GM15510 (cell line): ENCODE results near the gene OSER1.

Source experiments
- POLR2A ChIP-seq: IDR thresholded peaks from 3 replicates; pipeline ENCODE4 v1.6.1; 2011; ENCODE audit warnings: borderline replicate concordance; ENCODE audit not compliant: insufficient read length; ENCODE audit errors: extremely low read depth

The OSER1 gene

DNA sequence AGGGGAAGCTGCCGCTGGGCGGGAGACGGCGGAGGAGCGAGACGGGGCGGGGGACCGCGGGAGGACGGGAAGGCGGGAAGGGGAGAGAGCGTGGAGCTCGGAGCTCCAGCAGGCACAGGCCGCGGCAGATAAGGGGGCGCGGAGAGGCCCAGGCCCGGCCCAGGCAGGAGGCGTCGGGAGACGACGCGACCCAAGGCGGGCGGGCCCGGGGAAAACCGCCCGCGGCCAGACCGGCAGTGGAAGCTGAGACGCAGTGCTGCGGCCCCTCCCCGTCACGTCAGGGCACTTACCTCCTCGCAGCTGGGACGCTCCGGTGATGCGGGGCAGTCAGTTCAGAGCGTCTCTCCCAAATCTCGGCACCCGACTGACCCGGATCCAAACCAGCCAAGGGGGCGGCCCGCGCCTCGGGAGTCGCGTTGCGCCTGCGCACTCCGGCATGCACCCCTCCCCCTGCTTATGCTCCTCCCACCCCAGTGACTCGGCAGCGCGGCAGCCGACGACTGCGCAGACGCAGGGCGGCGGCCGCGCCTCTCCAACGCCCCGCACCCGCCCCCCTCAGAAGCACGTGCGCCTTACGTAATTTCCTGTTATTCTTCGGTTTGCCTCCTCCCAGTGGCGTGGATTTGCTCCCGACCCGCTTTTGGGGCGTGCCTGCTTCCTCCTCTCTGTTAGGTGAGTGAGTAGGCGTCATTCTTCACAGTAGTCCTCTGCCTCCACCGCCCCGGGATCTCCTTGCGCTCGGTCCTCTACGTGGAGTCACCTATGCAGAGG, at the start of gene OSER1:
Gene OSER1, minus strand, starts transcription at position 366 of the 771 bp plus-strand sequence. CDS start 3,814 bp downstream, outside the sequence.
- peak; percentile 65 for TF ChIP-seq POLR2A

- no peak for TF ChIP-seq POLR2A
These were observed 47.8 kb upstream of the OSER1 start for GRCh38 chr20:44258226-44258890.

DNA sequence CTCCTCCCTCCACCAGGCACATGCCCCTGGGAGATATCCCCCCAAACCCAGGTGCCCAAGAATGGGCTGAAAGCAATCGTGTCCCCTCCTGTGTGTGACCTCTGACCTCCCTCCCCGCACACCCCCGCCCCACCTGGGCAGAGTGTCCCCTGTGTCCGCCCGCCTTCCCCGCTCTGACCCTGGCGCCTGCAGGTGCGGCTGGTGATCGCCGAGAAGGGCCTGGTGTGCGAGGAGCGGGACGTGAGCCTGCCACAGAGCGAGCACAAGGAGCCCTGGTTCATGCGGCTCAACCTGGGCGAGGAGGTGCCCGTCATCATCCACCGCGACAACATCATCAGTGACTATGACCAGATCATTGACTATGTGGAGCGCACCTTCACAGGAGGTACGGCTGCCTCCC, 46.4 kb upstream of the OSER1 start:
- TF ChIP-seq POLR2A: no peak

- TF ChIP-seq POLR2A: no peak
These were observed 45.4 kb upstream of the OSER1 start for GRCh38 chr20:44255942-44256341.

- no peak for TF ChIP-seq POLR2A
These were observed 43.5 kb upstream of the OSER1 start for GRCh38 chr20:44254073-44254472.

GRCh38 chr20:44253528-44253927, 43.0 kb upstream of the OSER1 start:
- TF ChIP-seq POLR2A: no peak

DNA sequence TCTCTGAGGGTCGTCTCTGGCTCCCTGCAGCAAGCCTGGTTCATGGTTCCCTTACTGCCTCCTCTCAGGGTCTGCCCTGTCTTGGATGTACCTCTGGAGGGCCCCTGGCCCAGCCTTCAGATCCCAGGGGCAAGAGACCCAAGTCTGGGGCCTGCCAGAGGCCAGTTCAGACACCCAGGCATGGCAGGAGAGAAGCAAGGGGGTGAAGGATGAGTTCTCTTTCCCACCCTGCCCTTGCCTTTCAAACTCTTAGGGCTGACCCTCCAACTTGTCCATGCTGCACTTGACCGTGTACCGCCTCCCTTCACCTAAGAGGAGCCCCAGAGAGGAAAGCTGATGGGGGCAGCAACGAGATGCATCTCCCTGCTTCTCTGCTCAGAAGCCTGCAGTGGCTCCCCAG, 40.7 kb upstream of the OSER1 start:
- TF ChIP-seq POLR2A: no peak

DNA sequence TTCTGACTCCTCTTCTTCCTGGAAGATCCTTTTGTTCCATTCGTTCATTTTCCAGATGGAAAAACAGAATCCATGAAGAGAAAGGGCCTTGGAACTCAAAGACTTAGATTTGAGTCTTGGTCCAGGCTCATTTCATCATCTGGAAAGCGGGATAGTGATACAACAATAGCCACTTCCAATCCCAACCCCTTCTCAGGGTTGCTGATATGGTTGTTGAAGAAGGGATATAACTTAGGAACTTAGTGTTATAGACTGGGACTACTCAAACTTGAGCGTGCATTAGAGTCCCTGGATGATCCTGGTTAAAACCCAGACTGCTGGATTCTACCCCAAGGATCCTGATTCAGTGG, 37.8 kb upstream of the OSER1 start:
- no peak for TF ChIP-seq POLR2A

GRCh38 chr20:44247586-44248409, 37.2 kb upstream of the OSER1 start:
- TF ChIP-seq POLR2A: no peak

DNA sequence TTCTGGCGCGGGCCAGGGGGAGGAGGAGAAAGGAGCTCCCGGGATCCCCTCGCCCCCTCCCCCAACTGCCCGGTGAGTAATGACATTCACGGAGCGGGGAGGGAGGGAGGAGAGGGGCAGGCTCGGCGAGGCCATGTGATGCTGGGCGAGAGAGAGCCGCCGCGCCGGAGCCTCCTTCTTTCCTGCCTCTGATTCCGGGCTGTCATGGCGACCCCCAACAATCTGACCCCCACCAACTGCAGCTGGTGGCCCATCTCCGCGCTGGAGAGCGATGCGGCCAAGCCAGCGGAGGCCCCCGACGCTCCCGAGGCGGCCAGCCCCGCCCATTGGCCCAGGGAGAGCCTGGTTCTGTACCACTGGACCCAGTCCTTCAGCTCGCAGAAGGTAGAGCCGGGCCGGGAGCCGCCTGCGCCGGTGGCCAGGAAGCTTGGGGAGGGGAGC, 36.6 kb upstream of the OSER1 start, which contains the start of gene GDAP1L1:
Gene GDAP1L1, plus strand, starts transcription at position 178 of the 441 bp plus-strand sequence. Its CDS starts 27 bp downstream, at position 205.
- no peak for TF ChIP-seq POLR2A

GRCh38 chr20:44245977-44246376, 35.4 kb upstream of the OSER1 start:
- no peak for TF ChIP-seq POLR2A

DNA sequence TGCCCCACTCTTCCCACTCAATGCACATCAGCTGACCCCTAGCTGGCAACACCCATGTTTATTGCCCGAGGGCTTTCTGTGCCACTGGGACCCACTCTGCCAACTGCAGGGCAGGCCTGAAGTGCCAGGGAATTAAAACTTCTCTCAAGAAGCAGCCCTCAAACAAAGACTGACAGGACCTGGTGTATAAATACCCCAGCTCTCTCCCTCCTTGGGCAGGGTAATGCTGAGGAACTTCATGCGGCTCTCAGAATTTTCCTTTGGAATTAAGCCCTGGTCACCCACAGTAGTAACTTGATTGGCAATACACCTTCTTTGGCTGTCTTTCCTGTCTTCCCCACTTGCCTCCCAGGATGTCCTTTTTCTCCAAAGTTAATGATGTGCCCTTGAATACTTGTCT, 31.2 kb upstream of the OSER1 start:
- TF ChIP-seq POLR2A: no peak

DNA sequence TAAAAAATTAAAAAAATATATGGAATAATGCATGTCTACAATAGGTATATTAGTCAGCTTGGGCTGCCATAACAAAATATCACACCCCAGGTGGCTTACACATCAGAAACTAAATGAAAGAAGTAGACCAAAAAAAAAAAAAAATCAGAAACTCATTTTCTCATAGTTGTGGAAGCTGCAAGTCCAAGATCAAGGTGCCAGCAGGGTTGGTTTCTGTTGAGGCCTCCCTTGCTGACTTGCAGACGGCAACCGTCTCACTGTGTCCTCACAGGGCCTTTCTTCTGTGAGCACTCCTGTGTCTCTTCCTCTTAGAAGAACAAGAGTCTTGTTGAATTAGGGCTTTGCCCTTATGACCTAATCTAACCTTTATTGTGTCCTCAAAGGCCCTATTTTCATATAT, 25.1 kb upstream of the OSER1 start:
- TF ChIP-seq POLR2A: no peak

DNA sequence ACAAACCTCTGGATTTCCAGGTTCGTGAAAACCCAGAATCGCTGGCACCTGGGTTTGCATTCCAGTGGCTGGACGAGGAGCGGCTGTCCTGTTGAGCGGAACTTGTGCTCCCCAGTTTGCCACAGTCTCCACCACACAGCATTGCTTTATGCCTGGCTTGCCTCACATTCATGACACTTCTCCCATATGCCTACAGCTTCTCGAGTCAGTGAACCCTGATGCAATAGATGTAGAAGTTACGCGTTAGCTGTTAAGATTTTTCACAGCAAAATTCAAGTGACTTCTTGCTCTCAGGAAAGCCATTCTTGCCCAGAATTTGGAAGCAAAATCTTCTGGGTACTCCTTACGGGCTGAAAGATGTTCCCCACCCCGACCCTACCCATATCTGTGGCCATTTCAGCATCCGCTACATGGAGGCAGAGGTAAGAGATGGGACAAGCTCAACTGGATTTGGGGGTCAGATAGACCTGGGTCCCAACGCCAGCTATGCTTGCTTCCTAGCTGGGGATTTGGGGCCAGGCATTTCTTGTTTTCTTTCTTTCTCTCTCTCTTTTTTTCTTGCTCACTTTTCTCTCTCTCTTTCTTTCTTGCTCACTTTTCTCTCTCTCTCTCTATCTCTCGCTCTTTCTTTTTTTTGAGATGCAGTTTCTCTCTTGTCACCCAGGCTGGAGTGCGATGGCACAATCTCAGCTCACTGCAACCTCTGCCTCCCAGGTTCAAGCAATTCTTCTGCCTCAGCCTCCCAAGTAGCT, 24.2 kb upstream of the OSER1 start:
- no peak for TF ChIP-seq POLR2A

DNA sequence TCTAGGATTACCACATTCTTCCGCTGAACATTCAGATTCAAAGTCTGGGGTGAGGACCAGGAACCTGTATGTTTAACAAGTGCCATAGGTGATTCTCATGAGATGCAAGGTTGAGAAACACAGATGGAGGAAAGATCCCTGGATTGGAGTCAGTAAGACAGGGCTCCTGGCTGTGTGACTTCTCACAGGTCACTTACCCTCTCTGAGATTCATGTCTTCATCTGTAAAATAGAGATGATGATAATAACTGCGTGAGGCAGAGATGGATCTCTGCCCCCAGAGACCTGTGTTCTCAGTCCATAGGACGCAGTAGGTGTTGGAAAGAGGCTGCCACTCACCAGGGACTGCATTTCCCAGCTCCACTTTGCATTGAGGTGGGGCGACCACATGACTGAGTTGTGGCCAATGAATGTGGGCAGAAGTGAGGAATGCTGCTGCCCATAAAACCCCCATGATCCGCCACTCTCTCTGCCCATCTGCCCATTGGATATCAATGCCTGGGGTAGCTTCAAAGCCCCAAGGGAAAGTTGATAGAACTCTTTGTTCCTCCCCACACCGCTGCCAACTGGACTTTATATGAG, 23.0 kb upstream of the OSER1 start:
- no peak for TF ChIP-seq POLR2A
